Prostate gland (tissue), 2 donors: ENCODE measurements around the gene PSMD11. TPM values are rescaled to one million over a fixed set of nuclear protein-coding genes. Genes with fewer than 3 reads are reported as not detected.

Source experiments
- DNase-seq: peaks from one replicate; pipeline ENCODE4 v3.0.0-alpha.2; 2019; ENCODE audit warnings: low spot score
- H3K27ac ChIP-seq, 2 donors: fragments of 200-600 bp; sonication (generic); 2 replicates each; pipeline ENCODE4 v1.5.1; 2017 to 2019
- H3K27me3 ChIP-seq: fragments of 200-600 bp; sonication (generic); replicated peaks from 2 replicates; pipeline ENCODE4 v1.5.1; 2019; ENCODE audit not compliant: insufficient read depth
- H3K36me3 ChIP-seq, 2 donors: fragments of 200-600 bp; sonication (generic); 1 replicate in 1 of 2; 2 replicates in 1 of 2; pipeline versions ENCODE4 v1.5.1 to v1.8.1; 2017 to 2019
- H3K4me1 ChIP-seq: fragments of 200-600 bp; sonication (generic); replicated peaks from 2 replicates; pipeline ENCODE4 v1.5.1; 2019
- H3K4me3 ChIP-seq, 2 donors: fragments of 200-600 bp; sonication (generic); 2 replicates each; pipeline ENCODE4 v1.5.1; 2017 to 2019
- H3K9me3 ChIP-seq: fragments of 200-600 bp; sonication (generic); 2 replicates; pipeline ENCODE4 v1.5.1; 2017
- CTCF ChIP-seq, 4 experiments: fragments of 200-600 bp in 2 of 4; fragments of 450-650 bp in 2 of 4; sonication (generic) in 2 of 4; IDR thresholded peaks; 1 replicate in 3 of 4; 2 replicates in 1 of 4; pipeline ENCODE4 v1.5.1; 2016 to 2019; ENCODE audit warnings: antibody characterized with exemption in 4 of 4, mild to moderate bottlenecking in 2 of 4, moderate library complexity in 2 of 4
- POLR2A ChIP-seq: fragments of 450-650 bp; IDR thresholded peaks from one replicate; pipeline ENCODE4 v1.6.1; 2016; ENCODE audit warnings: antibody characterized with exemption, mild to moderate bottlenecking
- POLR2AphosphoS5 ChIP-seq: sonication (generic); formaldehyde crosslinking; IDR thresholded peaks from one replicate; pipeline ENCODE4 v1.6.1; 2017; ENCODE audit warnings: antibody characterized with exemption
- WGBS: methylation state at CpG from one replicate; pipeline ENCODE4 v1.1.5; 2018; 5-methylcytosine and 5-hydroxymethylcytosine counted together
- intact Hi-C: fragments of 100-400 bp; cut with DNase I; formaldehyde crosslinking; loops from one replicate; pipeline ENCODE4 v1.14.2; 2022
- total RNA-seq, 2 donors: library from RNA; depleted of rRNA; stranded (reverse); fragments of >200 nt; gene quantifications; one replicate each; pipeline ENCODE4 v1.1.0, GENCODE V29; 2016

Gene PSMD11
- total RNA-seq, 2 donors from 2014 or later: 47.4 to 53.3 TPM

DNA sequence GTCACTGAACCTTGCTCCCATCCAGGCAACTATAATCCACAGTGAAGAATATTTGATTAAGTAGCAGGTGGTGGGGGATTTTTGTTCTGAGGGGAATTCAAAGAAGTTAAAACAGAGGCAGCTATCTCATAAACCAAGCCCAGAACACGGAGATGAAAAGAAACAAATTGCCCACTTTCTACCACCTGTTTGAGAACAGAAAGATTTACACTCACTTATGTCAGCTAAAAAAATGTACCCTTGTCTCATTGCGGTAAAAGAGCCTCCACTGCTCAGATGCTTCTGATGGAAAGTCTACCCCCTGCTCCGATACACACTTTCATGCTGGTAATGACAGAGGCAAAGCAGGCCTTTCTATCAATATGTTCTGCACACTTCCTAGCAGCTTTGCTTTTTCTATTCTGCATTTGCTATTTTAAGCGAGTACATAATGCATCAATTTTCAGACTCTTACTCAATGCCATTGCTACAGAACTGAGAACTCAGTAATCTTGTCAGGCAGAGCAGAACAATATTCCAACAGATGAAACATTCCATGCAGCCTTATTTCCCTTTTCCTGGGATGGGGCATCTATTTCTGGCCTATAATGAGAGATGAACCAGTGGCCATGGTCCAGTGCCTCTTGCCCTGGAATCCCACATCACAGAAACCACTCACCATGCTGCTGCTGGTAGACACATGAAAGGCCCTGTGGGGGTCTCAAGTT lies 71.5 kb downstream of the PSMD11 start:
- 93% methylated on average over 4 of the region's 4 CpGs for WGBS
- intact Hi-C loops: no loop called here
- no peak for DNase-seq

GRCh38 chr17:32516450-32516849 lies 72.1 kb downstream of the PSMD11 start:
- TF ChIP-seq POLR2AphosphoS5: no peak
- TF ChIP-seq CTCF (IDR thresholded peaks at IDR 0.05): no peak
- TF ChIP-seq POLR2A: no peak
- intact Hi-C loops: no loop called here
- no peaks in the 10 kb centered on the region for H3K27me3 ChIP-seq
- no peak for DNase-seq
- WGBS: 22% methylated on average over 2 of the region's 2 CpGs
- H3K9me3 ChIP-seq: no peaks in the 10 kb centered on the region
- no peak overlapping the region for H3K27ac ChIP-seq
- H3K36me3 ChIP-seq: no peaks in the 10 kb centered on the region
- no peaks in the 10 kb centered on the region for H3K4me1 ChIP-seq
- H3K4me3 ChIP-seq: no peak overlapping the region

More for the DNA sequence above, 71.5 kb downstream of the PSMD11 start:
- H3K27ac ChIP-seq: no peak overlapping the region
- no peaks in the 10 kb centered on the region for H3K4me1 ChIP-seq
- H3K4me3 ChIP-seq: no peak overlapping the region
- H3K9me3 ChIP-seq: no peaks in the 10 kb centered on the region
- H3K36me3 ChIP-seq: no peaks in the 10 kb centered on the region
- H3K27me3 ChIP-seq: no peaks in the 10 kb centered on the region
- TF ChIP-seq POLR2AphosphoS5: no peak

DNA sequence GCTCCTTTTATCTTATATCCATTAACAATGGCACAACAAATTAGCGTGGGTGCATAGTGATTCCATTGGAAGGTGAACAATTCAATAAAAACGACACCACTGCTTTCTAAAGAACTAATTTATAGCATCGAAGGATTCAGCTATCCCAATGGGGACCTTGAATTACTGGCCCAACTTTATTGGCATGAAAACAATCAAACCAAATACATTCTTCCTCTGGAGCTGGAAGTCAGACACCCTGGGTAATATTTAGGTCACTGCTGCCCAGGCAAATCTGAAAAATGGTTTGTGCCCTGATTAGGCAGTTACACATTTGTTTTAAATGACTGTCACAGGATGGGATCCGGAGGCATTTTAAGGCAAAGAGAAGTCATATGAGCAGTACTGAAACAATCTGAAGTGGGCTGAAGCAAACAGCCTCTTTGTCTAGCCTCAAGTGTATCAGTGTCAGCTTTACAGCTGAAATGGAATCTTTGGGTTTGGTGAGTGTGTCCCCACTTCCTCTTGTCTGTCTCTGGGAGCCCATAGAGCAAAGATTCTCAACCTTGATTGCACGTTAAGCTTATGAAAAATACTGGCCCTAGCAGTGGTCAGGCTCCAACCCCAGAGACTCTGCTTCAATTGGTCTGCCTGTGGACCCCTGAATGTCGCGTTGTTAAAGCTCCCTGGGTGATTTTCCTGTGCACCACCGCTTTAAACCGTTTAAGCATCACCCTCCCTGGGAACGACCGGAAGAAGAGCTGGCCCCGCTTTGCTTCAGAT lies 72.8 kb downstream of the PSMD11 start:
- intact Hi-C loops: no loop called here
- Histone ChIP-seq H3K27me3 (no peaks in the 10 kb centered on the region), H3K4me3 (no peak overlapping the region), H3K4me1 (no peaks in the 10 kb centered on the region), H3K27ac (no peak overlapping the region), H3K9me3 (no peaks in the 10 kb centered on the region), H3K36me3 (no peaks in the 10 kb centered on the region)
- no peak for DNase-seq
- WGBS: 74% methylated on average over 12 of the region's 12 CpGs
- TF ChIP-seq POLR2A: no peak
- no peak for TF ChIP-seq POLR2AphosphoS5
- no peak for TF ChIP-seq CTCF (IDR thresholded peaks at IDR 0.05)

- no peaks in the 10 kb centered on the region for H3K9me3 ChIP-seq
- no peak overlapping the region for H3K4me3 ChIP-seq
- DNase-seq: no peak
- intact Hi-C loops: no loop called here
- H3K27me3 ChIP-seq: no peaks in the 10 kb centered on the region
- TF ChIP-seq CTCF (IDR thresholded peaks at IDR 0.05) (no peak), POLR2A (no peak), POLR2AphosphoS5 (no peak)
- no peaks in the 10 kb centered on the region for H3K4me1 ChIP-seq
- 95% methylated on average over 7 of the region's 7 CpGs for WGBS
- H3K36me3 ChIP-seq: no peaks in the 10 kb centered on the region
- H3K27ac ChIP-seq: no peak overlapping the region
Measured at GRCh38 chr17:32517982-32518381, 73.7 kb downstream of the PSMD11 start.

DNA sequence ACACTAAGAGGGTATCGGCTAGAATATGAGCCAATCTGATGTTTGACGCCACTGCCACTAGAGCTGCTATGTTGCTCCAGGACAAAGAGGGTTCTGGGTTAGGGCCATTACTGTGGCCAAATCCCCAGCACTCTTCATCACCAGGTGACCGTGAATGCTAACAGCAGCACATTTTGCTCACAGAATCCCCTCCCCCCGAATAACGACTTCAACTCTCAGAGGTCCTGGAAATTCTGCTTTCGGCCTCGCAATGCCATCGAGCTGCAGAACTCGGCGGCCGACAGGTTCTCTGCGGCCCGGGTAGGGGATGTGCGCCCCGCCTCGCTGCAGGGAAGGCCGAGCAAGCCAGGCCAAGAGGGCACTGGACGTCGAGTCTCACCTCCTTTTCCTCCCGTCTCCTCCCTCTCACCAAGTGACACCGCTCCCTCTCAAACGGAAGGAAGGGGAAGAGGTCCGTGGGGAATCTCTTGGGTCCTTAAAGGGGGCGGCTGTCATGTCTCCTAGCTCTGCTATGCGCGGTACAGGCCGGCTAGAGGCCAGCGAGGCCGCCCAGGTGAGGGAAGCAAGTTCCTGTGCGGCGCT lies 74.4 kb downstream of the PSMD11 start:
- no peaks in the 10 kb centered on the region for H3K36me3 ChIP-seq
- H3K4me1 ChIP-seq: no peaks in the 10 kb centered on the region
- no peaks in the 10 kb centered on the region for H3K9me3 ChIP-seq
- TF ChIP-seq POLR2A (no peak), CTCF (IDR thresholded peaks at IDR 0.05) (no peak), POLR2AphosphoS5 (no peak)
- peak overlapping the region; percentile 40 to 49 for H3K4me3 ChIP-seq
- H3K27ac ChIP-seq: no peak overlapping the region
- WGBS: 38% methylated on average over 31 of the region's 31 CpGs
- no peaks in the 10 kb centered on the region for H3K27me3 ChIP-seq
- intact Hi-C loops: no loop called here
- DNase-seq: no peak
